GM18867 (cell line): Measurements from ENCODE around the gene ZBTB21.
"Not testable (repeated sequence)": the region's sequence is repeated elsewhere in the genome, so short reads cannot be mapped to it uniquely, and the experiment has no call there.

ENCODE experiments used
- ATAC-seq: cut with Tn5 transposase; IDR thresholded peaks from one replicate; pipeline ENCODE4 v1.9.1; 2021; ENCODE audit warnings: mild to moderate bottlenecking, moderate library complexity; ENCODE audit not compliant: unreplicated experiment

The ZBTB21 gene

DNA sequence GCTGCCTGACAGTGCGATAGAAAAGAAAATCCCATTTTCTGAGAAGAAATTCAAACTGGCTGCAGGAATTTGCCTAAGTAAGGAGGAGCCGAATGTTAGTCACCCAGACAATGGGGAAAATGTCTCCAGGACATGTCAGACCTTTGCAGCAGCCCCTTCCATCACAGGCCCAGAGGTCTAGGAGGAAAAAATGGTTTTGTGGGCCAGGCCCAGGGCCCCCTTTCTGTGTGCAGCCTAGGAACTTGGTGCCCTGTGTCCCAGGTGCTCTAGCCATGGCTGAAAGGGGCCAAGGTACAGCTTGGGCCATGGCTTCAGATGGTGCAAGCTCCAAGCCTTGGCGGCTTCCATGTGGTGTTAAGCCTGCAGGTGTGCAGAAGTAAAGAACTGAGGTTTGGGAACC lies 14.6 kb downstream of the ZBTB21 start:
- no peak for ATAC-seq

DNA sequence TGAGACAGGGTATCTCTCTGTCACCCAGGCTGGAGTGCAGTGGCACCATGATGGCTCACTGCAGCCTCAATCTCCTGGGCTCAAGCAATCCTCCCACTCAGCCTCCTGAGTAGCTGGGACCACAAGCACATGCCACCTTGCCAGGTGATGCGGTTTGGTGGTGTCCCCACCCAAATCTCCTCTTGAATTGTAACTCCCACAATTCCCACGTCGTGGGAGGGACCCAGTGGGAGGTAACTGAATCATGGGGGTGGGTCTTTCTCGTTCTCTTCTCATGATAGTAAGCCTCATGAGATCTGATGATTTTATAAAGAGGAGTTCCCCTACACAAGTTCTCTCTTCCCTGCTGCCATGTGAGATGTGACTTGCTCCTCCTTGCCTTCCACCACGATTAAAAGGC lies 15.5 kb downstream of the ZBTB21 start:
- not testable (repeated sequence) for ATAC-seq

DNA sequence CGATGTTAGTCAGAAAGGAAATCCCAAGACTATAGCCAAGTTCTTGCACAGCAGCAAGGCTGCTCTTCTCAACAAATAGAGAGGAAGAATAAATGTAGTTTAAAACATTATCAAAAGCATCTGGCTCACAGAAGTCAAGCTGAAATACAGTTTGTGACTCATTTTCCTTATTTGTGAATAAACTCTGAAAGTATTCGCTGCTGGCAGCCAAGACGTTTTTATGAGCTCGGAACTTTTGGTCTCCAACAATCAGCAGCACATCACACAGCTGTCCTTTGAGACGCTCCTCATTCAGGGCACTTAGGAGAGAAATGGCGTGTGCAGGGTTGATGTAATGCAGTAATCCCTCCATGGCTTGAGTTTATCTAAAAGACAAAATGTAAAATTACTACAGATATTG lies 16.4 kb downstream of the ZBTB21 start:
- ATAC-seq = no peak

DNA sequence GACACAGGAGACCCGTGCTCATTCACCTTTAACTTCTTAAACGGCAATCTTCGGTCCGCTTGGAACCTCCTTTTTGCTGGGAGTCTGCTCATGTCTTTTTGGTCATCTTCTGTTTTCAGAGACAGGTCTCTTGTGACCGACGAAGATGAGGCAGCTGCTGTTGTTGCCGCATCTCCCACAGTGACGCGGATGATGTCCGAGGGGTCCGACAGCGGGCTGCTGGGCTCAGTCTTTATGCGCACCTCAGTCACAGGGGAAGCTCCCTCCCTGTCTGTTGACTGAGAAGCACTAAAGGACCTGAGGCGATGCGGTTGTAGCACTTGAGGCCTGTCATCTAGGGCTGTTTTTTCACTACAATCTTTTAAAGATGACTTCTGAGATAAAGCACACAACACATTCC lies 17.6 kb downstream of the ZBTB21 start:
- no peak for ATAC-seq

DNA sequence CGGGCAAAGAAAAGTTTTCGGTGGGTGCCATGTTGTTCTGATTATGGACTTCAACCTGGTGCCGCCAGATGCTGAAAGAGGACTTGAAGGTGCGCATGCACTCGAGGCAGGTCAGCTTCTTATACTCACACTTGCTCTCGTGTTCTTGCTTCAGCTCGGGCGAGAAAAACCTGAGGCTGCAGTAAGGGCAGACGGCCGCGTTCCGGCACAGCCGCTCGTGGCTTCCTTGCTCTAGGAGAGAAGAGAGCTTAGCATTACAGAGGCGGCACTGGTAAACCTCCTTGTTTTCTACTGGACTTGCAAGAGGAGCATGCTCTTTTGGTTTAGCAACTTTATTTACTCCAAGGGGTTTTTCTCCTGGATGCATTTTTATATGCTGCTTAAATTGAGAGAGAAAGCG lies 18.5 kb downstream of the ZBTB21 start:
- no peak for ATAC-seq

DNA sequence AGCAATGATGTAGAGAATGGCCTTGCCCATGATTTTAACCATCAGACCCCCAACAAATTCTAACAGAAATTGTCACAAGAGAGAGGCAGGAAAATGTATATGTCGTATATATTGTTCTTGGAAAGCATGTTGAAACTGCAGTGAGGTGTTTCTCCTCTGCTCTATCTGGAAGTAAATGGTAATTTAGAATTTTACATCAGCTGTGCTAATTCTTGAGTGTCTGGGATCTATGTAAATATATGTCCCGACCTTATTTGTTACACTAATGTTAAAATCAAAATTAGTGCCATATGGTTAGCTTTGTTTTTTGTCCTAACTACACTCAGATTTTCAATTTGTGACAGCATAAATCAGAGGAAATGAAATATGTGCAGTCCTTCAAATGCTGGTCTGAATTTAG lies 20.5 kb downstream of the ZBTB21 start:
- no peak for ATAC-seq

DNA sequence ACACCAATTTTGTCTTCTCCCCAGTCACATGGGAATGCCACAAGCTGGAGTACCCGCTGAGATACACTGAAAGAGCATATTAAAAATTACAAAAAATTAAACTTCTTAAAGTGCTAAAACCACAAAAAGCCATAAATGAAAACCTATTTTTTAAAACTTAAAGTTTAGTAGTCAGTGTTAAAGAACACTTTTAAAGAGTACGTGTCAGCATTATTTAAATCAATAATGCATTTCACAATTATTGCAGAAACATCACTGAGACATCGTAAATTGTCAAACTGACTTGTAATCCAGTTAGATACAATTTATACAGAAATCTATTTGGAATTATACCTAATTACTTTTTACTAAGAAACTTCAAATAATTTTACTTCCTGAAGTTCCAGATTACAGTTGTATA lies 22.9 kb downstream of the ZBTB21 start:
- ATAC-seq = no peak

DNA sequence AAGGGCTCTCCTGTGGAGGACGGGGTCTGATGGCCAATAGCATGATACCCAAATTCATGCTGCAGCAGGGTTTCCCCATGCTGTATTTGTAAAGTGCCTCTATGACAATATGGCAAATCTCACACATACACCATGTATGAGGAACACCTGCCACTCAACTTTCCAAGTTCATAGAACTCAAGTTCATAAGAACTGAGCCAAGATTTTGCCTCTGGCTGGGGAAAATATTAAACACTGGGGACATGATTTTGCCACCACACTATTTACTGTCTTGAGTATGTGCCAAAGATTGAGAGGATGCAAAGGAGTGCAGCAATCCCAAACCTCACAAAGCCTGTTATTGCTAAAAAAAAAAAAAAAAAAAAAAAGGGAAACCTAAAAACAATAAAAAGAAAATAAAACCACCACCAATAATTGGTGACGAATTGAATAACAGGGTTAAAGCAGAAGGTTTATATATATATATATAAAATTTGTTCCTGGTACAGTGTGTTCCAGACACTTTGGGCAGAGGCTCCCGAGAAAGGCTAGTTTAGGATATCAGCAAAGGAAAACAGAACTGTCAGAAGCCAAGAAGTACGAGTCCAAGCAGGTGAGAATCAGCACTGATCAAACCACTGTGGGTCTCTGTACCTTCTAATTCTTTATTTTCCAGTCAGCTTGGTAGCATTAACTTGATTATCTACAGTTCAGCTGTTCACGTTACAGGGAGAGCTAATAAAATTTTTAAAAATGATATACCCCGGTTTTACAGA lies 24.3 kb downstream of the ZBTB21 start:
- ATAC-seq = no peak

DNA sequence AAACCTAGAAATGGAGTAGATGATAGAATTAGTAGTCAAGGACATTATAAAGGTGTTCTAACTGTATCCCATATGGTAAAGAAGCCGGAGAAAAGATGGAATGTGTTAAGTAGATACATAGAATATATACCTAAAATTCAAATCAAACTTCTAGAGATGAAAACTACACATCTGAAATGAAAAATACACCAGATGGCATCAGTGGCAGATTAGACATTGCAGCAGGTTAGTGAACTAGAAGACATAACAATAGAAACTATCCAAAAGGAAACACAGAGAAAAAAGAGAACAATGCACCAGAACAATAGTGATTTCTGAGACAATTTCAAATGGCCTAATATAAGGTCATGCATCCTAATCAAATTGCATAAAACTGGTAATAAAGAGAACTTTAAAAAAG lies 26.9 kb downstream of the ZBTB21 start:
- no peak for ATAC-seq

DNA sequence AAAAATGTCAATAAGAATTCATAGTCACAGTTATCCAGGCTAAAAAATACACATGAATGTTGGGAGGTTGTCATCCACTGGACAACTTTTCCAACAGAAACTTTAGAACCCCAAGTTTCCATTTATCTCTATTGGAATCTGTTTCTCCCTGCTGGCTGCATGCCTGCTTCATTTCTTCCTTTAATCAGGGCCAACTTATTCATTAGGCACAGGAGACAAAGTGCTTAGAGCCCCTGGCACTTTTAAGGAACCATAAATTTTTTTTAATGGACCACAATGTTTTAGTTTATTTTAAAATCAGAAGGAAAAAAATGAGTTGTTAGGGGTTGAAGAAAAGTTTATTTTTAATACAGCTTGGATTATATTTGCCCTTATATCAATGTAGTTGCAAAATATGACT lies 29.6 kb downstream of the ZBTB21 start:
- no peak for ATAC-seq

DNA sequence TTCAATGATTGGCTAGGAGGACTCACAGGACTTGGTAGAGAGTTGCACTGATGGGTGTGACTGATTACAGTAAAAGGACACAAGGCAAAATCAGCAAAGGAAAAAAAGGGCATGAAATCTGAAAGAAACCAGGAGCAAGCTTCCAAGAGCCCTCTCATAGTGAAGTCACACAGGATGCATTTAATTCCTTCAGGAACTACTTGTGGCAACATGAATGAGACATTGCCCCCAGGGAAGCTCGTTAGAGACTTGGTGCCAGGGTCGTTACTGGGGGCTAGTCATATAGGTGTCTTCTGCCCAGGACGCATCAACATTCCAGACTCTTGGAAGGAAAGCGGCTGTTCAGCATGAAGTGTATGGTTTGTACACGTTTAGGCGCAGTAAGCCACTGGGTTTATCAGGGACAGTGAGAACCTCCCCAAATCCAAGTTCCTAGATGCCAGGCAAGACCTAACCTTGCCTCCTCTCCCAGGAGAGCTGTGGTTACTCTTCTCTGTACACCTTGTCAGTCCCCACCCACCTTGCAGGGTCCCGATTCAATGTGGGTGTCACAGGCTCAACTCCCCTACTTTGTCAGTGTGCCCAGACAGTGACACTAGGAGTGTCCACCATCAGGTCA lies 30.3 kb downstream of the ZBTB21 start:
- no peak for ATAC-seq

DNA sequence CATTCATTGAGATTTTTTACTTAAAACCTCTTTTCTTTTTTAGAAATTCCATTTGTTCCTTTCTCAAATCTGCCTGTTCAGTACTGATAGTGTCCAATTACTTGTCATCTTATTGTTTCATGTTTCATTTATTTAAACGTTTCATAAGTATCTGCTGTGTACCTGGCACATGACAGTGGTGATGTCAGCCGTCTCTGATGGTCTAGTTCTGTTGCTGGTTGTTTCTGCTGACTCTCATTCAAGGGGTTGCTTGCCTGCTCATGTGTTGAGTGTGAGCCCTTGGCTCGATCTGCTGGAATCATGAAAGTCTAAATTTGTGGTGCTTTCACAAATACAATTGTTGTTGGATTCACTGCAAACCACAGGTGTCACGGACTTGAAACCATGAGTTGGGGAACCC lies 30.8 kb downstream of the ZBTB21 start:
- ATAC-seq = no peak

DNA sequence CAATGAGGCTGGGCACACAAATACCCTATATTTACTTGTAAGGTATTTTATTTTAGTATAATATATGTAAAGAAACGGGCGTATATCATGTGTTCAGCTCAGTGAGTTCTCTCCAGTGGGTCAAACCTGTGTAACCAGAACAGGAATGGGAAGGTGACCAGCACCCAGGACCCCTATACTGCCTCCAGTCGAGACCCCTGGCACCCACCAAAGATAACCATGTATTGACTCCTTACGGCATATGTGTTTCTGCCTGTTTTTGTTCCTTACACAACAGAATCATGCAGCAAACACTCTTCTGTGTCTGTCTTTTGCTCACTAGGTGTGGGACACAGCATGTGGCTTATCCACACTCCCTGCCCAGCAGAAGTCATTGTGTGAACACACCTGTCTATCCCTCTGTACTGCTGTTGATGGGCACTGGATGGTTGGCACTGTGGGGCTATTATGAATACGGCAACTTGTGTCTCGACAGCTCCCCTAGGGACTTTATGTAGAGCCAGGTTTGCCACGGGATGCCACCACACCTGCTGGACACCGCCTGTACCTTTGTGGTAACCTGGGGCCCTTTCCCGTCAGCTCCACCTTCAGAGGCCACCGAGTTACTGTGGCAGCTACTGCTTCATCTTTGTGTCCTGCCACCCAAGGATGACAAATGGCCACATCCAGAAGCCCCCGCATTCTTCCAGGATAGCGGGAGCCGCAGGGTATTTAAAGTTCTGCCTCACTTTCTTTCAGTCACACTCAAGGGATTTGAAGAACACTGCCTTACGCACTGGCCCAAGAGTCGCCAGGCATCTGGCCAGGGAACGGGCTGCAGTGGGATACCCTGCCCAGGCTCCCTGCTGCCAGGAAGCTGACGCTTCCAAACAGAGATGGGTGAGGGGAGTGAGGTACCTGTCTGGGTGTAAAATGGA lies 32.9 kb downstream of the ZBTB21 start:
- no peak for ATAC-seq

DNA sequence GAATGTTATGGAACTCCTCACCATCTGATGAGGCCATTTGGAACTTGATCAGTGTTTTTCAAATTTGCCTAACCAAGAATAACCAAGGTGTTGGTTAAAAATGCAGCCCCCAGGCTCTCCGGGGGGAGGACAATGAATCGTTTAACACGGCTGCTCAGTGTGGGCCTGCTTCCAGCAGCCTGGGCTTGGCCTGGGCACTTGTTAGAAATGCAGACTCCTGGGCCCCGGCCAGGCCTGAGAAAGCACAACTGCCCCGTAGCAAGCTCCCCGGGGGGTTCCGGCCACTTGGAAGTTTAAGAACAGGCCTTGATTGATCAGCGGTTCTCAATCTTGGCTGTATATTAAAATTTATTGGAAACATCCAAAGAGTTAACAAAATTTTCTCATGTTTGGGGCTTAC lies 33.5 kb downstream of the ZBTB21 start:
- no peak for ATAC-seq

DNA sequence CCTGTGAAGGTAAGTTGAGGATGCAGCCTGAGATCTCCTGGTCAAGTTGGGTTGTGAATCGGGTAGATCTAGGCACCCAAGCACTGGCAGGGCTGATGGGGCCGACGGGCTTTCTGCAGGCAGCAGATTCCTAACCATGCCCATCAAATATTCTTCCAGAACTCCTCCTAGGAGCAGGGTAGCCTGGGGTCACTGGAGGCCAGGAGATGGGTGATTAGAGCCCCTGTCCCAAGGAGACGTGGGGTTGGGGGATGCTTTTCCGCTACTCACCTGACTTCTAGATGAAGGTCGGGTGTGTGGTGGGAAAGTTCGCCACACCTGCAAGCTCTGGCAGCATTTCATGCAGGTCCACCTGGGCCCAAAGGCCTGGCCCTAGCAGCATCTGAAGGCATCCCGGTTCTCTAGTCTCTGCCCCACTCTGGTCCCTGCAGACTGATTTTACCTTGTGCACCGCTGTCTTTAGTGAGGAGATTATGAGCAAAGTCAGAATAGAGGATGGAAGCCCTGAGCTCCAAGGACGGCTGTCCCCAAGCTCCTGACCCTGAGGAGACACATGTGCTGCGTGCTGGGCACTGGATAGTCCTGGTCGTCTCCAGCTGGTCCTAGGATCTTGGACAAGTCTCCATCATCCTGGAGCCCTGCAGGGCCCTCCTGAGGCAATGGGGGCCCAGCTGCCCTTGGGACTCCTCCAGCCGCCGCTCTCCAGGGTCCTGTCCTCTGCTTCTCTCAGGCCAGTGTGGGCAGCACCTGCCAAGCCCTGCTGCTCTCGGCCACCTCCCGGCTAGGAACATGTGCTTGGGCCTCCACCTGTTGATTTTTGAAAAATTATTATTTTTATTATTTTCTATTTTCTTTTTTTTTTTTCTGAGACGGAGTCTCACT lies 34.5 kb downstream of the ZBTB21 start:
- ATAC-seq = no peak

DNA sequence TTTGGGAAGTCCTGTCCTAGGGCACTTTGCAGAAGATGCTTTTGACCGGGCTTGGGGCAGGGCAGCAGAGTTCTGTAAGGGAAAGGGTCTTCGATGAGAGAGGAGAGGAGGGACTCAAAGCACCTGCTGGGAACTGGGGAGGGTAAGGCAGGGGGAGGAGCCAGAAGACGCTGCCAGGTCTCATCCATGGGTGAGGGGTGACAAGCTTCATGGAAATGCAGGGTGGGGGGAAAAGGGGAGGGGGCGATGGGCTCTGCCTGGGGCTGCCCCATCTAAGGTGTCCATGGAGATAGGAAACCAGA lies 35.5 kb downstream of the ZBTB21 start:
- no peak for ATAC-seq

DNA sequence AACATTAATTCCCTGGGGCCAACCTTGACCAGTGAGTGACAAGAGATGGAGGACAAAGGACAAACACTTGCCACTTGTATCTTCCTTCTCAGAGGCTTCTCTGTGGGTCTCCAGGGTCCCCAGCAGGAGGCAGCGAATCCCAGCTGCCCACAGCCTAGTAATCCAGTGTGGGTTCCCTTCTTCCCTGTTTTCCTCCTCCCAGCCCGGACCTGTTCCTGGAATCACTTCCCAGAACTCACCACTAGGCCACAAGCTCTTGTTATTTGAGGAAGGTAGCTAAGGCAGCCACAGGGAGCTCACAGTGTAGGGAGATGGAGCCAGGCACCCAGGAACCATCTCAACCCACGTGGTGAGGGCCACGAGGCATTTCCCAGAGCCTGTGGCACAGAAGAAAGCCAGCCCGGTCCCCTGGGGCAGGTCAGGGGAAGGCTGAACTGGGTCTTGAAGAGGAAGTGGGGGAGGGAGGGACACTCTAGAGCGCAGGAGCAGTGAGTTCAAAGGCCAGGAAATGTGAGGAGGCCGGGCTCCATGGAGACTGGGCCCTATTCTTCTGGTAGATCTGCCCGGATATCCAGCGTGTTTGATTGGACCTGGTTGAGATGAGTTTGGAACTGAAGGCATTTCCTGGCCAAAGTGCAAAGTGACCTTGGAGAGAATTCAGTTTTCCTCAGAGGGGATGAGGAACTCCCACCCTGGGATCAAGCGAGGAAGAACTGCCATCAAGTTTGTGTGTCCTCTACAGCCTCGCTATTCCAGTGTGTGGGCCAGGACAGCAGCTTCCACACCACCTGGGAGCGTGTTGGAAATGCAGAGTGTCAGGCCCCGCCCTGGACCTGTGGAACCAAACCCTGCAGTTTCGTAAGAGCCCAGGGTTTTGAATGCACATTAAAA lies 36.1 kb downstream of the ZBTB21 start:
- ATAC-seq = no peak

DNA sequence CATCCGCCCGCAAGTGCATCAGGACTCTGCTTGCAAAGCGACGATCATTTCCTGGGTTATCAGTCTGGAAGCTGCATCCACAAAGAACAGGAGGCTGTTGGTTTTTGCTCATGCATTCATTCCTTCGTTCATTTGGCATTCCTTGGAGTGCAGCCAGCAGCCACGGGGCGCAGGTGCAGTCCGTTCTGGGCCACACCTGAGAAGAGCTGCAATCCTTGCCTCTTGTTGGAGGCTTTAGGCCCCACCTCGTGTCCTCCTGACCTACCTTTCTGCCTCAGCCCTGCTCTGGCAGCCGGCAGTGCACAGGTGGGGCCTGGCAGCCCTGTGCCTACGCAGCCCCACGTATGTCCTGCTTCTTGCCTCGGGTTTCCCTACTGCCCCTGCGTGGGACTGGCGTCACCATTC lies 36.7 kb downstream of the ZBTB21 start:
- ATAC-seq = no peak

DNA sequence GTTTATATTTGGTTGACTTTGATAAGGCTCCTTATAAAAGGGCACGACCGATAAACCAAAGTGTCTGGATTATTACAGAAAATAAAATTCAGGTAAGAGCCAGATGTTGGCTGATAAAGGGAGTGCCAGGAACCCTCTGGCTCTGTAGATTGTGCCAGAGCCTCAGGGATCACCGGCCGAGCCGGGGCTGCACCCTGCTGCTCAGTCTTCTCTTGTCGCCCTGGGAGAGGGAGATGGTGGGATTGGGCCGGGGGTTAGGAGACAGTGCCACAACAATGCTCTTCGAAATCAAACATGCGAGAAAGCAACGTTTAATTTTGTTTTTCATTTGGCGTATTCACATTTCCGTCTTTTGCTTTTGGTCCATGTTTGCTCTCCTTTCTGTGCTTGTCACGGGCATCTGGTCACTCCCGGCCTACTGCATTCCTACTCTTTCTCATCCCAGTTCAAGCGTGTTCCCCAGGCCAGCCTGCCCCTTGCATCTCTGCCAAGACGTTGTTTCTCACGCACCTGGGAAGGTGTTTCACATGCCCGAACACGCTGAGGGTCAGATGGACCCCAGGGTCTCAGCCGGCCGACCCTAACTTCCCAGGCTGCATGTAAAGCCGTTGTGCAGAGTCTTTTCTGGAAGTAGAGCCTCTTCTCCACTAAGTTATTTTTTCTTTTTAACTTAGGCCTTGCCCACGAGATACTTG lies 37.5 kb downstream of the ZBTB21 start:
- ATAC-seq = no peak
